D341Med (cell line): ENCODE measurements around the gene ADGRL3.
"Not testable (repeated sequence)": the region's sequence is repeated elsewhere in the genome, so short reads cannot be mapped to it uniquely, and the experiment has no call there.

Source experiments
- DNase-seq: peaks from one replicate; pipeline ENCODE4 v3.0.0; 2012; ENCODE audit warnings: low spot score

Gene ADGRL3

DNA sequence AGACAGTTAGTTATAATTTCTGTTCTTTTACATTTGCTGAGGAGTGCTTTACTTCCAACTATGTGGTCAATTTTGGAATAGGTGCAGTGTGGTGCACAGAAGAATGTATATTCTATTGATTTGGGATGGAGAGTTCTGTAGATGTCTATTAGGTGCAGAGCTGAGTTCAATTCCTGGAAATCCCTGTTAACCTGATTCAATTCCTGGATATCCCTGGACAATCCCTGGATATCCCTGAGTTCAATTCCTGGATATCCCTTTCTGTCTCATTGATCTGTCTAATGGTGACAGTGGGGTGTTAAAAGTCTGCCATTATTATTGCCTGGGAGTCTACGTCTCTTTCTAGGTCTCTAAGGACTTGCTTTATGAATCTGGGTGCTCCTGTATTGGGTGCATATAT, 557.9 kb downstream of the ADGRL3 start:
- not testable (repeated sequence) for DNase-seq

DNA sequence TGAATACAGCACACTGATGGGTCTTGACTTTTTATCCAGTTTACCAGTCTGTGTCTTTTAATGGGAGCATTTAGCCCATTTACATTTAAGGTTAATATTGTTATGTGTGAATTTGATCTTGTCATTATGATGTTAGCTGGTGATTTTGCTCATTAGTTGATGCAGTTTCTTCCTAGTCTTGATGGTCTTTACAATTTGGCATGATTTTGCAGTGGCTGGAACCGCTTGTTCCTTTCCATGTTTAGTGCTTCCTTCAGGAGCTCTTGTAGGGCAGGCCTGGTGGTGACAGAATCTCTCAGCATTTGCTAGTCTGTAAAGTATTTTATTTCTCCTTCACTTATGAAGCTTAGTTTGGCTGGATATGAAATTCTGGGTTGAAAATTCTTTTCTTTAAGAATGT, 558.5 kb downstream of the ADGRL3 start:
- not testable (repeated sequence) for DNase-seq

DNA sequence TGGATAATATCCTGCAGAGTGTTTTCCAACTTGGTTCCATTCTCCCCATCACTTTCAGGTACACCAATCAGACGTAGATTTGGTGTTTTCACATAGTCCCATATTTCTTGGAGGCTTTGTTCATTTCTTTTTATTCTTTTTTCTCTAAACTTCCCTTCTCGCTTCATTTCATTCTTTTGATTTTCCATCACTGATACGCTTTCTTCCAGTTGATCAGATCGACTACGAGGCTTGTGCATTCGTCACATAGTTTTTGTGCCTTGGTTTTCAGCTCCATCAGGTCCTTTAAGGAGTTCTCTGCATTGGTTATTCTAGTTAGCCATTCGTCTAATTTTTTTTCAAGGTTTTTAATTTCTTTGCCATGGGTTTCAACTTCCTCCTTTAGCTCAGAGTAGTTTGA, 559.1 kb downstream of the ADGRL3 start:
- not testable (repeated sequence) for DNase-seq

DNA sequence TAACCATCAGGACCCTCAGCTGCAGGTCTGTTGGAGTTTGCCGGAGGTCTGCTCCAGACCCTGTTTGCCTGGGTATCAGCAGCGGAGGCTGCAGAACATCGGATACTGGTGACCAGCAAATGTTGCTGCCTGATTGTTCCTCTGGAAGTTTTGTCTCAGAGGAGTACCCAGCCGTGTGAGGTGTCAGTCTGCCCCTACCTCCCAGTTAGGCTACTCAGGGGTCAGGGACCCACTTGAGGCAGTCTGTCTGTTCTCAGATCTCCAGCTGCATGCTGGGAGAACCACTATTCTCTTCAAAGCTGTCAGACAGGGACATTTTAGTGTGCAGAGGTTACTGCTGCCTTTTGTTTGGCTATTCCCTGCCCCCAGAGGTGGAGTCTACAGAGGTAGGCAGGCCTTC, 559.8 kb downstream of the ADGRL3 start:
- DNase-seq: not testable (repeated sequence)

DNA sequence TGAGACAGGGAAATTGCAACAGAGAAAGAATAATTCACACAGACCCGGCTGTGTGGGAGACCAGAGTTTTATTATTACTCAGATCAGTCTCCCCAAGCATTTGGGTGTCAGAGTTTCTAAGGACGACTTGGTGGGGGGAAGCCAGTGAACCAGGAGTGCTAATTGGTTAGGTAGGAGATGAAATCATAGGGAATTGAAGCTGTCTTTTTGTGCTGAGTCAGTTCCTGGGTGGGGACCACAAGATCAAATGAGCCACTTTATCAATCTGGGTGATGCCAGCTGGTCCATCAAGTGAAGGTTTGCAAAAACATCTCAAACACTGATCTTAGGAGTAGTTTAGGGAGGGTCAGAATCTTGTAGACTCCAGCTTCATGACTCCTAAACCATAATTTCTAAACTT, 560.7 kb downstream of the ADGRL3 start:
- DNase-seq: no peak

DNA sequence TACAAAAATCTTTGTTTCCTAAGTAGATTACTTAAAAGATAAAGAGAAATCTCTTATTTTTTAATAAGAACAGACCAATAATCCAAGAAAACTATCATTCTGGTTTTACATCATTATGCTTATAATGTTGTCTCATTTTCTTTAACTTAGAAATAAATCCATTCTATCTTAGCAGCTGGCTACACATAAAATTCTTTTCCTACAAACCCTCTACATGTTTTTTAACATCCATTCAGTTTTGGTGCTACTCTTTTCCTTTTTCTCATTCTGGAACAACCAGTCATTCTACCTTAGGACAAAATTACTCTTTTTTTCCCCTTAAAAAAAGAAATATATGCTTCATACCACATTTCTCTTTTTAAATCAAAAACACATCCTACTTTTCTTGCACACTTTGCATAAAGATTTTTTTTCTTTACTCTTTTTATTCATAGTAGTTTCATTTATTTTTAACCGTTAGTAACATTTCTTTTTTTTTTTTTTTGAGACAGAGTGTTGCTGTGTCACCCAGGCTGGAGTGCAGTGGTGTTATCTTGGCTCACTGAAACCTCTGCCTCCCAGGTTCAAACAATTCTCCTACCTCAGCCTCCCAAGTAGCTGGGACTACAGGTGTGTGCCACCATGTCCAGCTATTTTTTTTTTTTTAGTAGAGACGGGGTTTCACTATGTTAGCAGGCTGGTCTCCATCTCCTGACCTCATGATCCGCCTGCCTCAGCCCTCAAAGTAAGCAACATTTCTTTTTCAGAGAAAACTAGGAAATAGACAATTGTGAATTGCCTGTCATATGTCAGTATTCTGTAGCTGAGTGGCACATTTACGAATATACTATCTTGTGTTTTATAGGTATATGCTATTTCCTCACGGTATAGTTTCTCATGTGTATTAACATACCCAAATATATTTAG, 562.8 kb downstream of the ADGRL3 start:
- DNase-seq: no peak

DNA sequence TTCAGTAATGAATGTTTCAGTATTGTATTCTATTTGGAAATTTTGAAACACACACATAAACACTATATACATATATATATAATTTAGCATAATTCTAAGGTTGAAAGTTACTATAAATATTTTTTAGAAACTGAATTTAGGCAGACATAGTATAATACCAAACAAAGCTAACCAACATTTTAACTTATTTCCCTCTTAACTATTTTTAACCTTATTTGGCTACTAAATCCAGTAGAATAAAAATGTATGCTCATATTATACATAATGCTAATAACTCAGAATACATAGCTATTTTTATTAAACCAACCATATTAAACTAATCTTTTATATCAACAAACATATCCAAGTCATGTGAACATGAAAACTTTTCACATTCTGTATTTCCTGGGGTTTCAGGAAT, 563.6 kb downstream of the ADGRL3 start:
- no peak for DNase-seq

DNA sequence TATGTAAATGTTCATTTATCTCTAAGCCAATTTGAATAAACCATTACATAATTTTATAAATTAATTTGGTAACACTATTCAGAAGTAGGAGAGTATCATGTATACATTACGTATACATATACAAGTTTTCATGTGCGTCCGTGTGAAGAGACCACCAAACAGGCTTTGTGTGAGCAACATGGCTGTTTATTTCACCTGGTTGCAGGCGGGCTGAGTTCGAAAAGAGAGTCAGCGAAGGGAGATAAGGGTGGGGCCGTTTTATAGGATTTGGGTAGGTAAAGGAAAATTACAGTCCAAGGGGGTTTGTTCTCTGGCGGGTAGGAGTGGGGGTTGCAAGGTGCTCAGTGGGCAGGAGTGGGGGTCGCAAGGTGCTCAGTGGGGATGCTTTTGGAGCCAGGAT, 564.0 kb downstream of the ADGRL3 start:
- not testable (repeated sequence) for DNase-seq

DNA sequence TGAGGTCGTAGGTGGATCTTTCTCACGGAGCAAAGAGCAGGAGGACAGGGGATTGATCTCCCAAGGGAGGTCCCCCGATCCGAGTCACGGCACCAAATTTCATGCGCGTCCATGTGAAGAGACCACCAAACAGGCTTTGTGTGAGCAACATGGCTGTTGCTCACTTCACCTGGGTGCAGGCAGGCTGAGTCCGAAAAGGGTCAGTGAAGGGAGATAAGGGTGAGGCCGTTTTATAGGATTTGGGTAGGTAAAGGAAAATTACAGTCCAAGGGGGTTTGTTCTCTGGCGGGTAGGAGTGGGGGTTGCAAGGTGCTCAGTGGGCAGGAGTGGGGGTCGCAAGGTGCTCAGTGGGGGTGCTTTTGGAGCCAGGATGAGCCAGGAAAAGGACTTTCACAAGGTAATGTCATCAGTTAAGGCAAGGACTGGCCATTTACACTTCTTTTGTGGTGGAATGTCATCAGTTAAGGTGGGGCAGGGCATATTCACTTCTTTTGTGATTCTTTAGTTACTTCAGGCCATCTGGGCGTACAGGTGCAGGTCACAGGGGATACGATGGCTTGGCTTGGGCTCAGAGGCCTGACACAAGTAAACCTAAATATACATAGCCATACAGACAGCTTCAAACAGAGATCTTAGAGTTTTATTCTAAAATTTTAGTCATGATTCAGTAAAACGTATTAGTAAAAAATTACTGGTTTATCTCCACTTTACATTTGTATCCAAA, 569.5 kb downstream of the ADGRL3 start:
- DNase-seq: not testable (repeated sequence)

DNA sequence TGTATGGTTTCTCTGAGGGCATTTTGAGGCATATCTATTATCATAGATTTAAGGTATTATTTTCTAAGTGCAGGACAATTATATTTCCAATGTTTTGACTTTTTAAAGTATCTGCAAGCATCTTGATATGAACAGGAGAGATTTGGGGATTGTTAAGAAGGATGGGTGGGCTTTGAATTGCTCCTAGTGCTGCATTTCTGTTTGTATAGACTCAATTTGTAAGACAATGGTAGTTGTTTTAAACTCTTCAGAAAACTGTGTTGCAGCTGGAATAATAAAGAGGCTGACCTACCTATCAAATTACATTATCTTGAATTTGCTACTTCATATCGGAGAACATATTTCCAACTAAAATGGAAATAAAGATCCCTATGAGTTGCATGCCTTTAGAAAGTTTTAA, 570.3 kb downstream of the ADGRL3 start:
- no peak for DNase-seq

DNA sequence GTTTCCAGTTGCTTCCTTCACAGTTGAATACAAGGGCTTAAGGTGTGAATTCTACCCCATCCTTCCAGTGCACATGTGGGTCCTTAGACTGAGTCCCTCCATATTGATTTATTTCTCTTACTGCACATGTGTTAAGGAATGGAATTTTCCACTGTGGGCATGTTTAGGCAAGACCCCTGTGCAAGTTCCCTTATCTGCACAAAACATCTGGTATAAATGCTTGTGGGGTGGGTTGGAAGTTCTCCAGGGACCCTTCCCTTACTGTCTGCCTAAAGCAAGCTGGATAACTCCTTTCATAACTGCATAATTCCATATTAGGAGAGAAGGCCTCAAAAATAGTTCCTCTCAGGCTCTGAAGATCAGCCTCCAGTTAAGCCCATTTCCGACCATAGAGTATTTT, 570.9 kb downstream of the ADGRL3 start:
- DNase-seq: no peak

DNA sequence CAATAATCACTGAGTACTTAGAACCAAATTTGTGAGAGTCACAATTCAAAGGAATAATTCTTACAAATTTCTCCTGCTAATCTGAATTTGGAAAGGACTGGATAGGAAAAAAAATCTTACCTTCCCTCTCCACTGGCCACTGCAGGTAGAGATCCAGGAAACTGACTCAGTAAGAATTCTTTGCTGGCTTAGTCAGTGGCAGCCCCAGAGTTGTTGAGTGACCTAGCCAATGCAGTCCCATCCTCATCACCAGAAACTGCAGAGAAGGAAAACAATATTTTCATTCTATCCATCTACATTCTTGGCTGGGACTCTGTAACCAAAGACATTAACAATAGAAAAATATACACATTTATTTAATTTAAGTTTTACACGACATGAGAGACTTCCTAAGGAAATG, 572.0 kb downstream of the ADGRL3 start:
- DNase-seq: no peak

DNA sequence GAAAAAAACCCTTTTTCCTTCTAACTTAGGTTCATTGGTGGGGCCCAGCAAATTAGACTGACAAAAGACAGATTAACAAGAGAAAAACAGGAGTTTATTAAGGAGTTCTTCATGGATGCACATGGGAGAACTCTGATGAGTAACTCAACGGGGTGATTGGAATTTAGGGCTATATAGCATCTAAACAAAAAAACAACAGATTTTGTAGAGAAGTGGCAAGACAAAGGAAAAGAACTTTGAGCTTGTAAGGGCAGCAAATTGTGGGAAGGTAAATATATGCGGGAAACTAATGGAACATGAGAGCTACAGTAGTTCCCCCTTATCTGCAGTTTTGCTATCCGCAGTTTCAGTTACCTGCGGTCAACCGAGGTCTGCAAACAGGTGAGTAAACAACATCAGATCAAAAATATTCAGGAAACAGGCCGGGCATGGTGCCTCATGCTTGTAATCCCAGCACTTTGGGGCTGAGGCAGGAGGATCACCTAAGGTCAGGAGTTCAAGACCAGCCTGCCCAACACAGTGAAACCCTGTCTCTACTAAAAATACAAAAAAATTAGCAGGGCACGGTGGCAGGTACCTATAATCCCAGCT, 573.6 kb downstream of the ADGRL3 start:
- DNase-seq: no peak

DNA sequence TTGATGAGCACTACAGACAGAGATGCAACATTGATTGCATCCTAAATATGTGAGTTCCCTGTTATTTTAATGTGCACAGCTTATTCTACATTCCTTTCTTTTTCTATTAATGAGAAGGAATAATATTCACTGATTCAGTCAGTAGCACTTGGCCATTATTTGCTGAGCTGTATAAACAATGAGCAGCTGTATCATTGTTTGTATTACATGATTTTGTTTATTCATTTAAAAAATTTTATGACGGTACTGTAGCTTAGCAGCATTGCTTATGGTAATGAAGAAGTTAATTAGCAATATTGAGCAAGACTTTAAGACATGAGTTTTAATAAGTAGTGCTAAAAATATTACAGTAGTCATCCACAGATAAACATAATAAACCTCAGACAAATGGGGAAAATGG, 582.0 kb downstream of the ADGRL3 start:
- DNase-seq: no peak

DNA sequence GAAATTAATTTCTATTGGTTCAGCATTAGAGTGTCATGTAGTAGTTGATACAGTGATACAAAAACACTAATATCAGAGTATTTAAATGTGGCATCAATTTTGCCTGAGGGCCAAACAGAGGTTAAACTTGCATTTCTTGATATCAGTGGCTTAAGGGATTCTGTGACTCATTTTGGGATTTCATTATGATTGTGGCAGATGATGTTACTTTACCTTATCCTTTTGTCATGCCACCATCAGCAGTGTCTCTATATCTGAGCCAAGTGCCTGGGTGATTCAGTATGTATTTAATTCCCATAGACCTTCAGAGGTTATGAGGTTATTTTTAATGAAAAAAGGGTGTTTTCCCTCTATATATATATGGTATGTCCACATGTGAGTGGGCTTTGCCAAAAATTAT, 582.9 kb downstream of the ADGRL3 start:
- DNase-seq: no peak

DNA sequence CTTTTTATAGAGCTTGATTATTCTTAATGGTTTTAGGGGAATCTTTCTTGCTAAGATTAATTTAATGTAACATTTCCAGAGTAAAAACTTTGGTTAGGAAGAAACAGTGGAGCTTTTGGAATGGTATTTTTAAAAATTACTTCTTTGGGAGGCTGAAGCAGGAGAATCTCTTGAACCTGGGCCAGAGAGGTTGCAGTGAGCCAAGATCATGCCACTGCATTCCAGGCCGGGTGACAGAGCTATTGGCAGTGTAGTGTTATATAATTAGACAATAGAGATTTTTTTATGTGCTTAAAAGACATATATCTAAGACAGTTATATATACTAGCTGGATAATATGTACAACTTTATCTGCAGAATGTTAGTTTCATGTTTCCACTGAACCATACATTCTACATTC, 585.6 kb downstream of the ADGRL3 start:
- DNase-seq: no peak

DNA sequence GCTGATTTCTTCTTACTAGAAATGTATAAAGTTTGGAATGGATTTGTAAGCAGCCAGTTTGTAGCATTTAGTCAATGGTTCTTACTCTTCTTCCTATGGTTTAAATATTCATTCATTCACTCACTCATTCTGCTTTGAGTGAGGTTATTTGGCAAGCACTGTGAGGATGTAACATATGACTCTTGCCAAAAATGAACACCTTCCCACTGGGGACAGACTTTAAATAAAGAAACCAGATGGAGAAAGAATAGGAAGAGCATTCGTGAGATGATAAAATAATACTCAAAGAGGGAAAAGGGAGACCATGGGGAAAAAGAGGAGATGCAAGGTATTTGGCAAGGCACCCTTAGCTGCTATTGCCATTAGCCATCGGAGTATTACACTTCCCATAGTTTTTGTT, 586.1 kb downstream of the ADGRL3 start:
- DNase-seq: no peak

DNA sequence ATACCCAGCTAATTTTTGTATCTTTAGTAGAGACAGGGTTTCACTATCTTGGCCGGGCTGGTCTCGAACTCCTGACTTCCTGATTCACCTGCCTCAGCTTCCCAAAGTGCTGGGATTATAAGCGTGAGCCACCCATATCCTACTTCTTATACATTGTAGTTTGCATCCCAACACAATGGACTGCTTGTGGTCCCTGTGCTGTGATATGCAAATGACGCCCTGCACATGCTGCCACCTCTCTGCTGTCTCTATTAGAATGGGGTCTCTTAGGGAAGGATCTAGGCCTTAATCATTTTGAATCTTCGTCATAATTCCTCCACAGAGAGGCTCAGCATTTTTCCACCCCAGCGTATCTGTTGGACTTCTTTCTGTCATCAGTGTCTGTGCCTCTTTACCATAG, 595.9 kb downstream of the ADGRL3 start:
- DNase-seq: no peak

DNA sequence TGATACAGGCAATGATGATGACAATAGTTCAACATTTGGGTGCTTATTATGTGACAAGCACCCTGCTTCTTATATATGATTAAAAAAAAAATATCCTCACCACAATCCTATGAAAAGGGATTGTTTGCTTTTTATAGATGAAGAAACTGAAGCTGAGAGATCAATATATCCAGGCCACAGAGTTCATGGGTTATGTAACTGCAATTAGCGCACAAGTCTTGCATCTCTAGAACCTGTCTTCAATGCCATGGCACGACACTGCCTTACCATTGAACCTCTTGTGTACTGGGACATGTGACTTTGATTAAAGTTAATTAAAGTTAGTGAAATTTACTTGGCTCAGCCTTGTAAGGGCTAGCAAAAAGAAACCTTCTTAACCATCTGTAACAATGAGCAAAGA, 599.7 kb downstream of the ADGRL3 start:
- DNase-seq: no peak

DNA sequence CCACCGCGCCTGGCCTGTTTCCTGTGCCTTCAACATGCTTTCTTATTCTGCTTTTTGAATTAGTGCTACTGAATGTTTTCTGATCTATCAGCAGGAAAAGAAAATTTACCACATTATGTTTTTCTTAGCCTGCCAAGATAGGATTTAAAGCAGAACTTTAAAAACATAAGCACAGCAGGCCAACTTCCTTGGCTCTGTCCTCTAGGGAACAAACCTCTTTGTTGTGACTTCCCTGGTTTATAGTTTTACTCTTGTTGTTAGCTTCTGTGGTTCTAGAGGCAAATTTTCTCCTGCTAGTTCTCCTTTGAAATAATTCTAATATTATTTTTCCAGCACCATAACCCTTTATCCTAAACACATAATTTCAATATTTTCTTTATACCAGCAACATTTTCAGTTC, 605.1 kb downstream of the ADGRL3 start:
- DNase-seq: no peak

DNA sequence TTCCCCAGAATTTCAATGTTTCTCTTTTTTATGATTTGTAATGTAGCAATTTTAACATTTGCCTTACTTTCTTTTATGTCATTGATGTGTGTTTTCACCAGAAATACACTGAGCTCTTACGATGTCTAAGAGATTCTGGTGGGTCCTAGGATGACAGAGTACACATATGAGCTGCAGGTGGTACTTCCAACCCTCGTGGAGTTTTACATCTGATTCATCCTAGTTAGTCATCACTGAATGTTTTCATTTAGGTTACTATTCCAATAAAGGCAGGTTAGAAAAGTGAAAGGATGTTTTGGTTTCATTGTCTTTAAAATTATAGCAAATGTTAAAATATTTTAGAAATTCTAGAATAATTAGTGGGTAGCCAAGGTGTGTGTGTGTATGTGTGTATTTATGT, 605.9 kb downstream of the ADGRL3 start:
- DNase-seq: no peak

DNA sequence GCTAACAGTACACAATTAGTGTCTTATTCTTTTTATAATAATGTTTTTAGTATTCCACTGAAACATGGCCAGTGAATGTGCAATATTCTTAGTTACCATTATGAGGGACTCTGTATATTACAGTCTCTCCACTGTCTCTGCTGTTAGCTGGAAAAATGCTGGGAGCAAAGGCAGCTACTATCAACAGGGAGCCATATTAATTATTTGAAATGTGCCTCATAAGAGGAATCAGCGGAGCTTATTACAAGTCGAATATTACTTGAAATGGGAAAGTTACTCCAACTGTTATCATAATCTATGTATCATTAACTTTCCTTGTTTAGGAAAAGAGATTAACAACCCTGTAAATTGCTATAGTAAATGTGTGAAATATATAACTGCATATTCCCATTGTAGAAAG, 612.0 kb downstream of the ADGRL3 start:
- DNase-seq: no peak

DNA sequence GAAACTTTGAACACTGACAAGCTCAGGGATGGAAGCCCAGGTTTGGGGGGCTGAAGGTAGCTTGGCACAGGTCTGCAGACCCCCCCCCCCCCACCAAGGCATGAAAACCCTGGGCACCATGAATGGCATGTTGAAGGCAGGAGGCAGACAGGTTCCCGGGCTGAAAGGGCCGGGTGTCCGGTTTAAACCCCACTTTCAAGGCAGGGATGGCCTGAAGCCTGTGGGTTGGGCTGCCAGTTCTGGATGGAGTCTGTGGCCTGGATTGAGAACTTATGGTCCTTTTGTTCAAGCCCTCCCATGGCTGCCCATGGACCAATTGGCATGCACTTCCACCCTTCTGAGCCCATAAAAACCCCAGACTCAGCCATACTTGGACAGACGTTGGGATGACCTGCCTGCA, 616.9 kb downstream of the ADGRL3 start:
- DNase-seq: no peak
